Uterus (tissue), 4 donors: Measurements from ENCODE around the gene NAT8. TPM values are rescaled to one million over a fixed set of nuclear protein-coding genes. Genes with fewer than 3 reads are reported as not detected.
"Not testable (repeated sequence)": the region's sequence is repeated elsewhere in the genome, so short reads cannot be mapped to it uniquely, and the experiment has no call there.

ENCODE experiments used
- DNase-seq, 2 donors: peaks; one replicate each; pipeline ENCODE4 v3.0.0-alpha.2; 2019 to 2020
- H3K27ac ChIP-seq, 2 donors: fragments of 200-600 bp; sonication (generic); 1 replicate in 1 of 2; 2 replicates in 1 of 2; pipeline ENCODE4 v1.5.1; 2016 to 2018
- H3K27me3 ChIP-seq, 2 donors: fragments of 200-600 bp; sonication (generic); one replicate each; pipeline ENCODE4 v1.5.1; 2018 to 2019; ENCODE audit warnings: control low read depth in 1 of 2
- H3K36me3 ChIP-seq, 2 donors: fragments of 200-600 bp; sonication (generic); one replicate each; pipeline ENCODE4 v1.5.1; 2019; ENCODE audit warnings: control low read depth in 1 of 2
- H3K4me1 ChIP-seq, 2 donors: fragments of 200-600 bp; sonication (generic); one replicate each; pipeline ENCODE4 v1.5.1; 2018 to 2019; ENCODE audit warnings: control low read depth in 1 of 2
- H3K4me3 ChIP-seq, 2 donors: fragments of 200-600 bp; sonication (generic); 1 replicate in 1 of 2; 2 replicates in 1 of 2; pipeline ENCODE4 v1.5.1; 2018 to 2019; ENCODE audit warnings: mild to moderate bottlenecking in 1 of 2
- H3K9me3 ChIP-seq, 2 donors: fragments of 200-600 bp; sonication (generic); one replicate each; pipeline ENCODE4 v1.5.1; 2019; ENCODE audit warnings: control low read depth in 1 of 2
- CTCF ChIP-seq, 4 experiments: fragments of 200-600 bp in 2 of 4; fragments of 450-650 bp in 2 of 4; sonication (generic) in 2 of 4; IDR thresholded peaks; one replicate each; pipeline ENCODE4 v1.5.1; 2016 to 2019; ENCODE audit warnings: antibody characterized with exemption in 4 of 4, mild to moderate bottlenecking in 2 of 4, moderate library complexity in 1 of 4
- POLR2A ChIP-seq, 2 donors: fragments of 450-650 bp; IDR thresholded peaks; one replicate each; pipeline ENCODE4 v1.6.1; 2016; ENCODE audit warnings: antibody characterized with exemption in 2 of 2, mild to moderate bottlenecking in 1 of 2, moderate library complexity in 1 of 2
- intact Hi-C: fragments of 100-400 bp; cut with DNase I; formaldehyde crosslinking; loops from one replicate; pipeline ENCODE4 v1.15.1; 2023; ENCODE audit warnings: low total_unique reads
- total RNA-seq, 4 donors: library from RNA; depleted of rRNA in 3 of 4; stranded (reverse); fragments of >200 nt in 3 of 4; gene quantifications; one replicate each; pipeline versions ENCODE4 v1.1.0 to v1.2.4, GENCODE V29; 2014 to 2023
- donor health status: DM: yes; HTN: yes; CAD: no.

The NAT8 gene
- total RNA-seq, 4 donors from 2014 or later, result 0.62 TPM; not detected in 3

- DNase-seq, intact Hi-C loops, H3K27ac ChIP-seq, H3K4me1 ChIP-seq, H3K36me3 ChIP-seq, H3K9me3 ChIP-seq, H3K27me3 ChIP-seq, H3K4me3 ChIP-seq: not testable (repeated sequence)
- TF ChIP-seq CTCF (IDR thresholded peaks at IDR 0.05), result peak in 1 of 4 experiments; percentile 15
Observed at GRCh38 chr2:73679951-73680571, 37.8 kb upstream of the NAT8 start.

- H3K4me3 ChIP-seq, DNase-seq, H3K27me3 ChIP-seq, H3K36me3 ChIP-seq, H3K9me3 ChIP-seq, intact Hi-C loops, H3K4me1 ChIP-seq, H3K27ac ChIP-seq: not testable (repeated sequence)
Observed at GRCh38 chr2:73679237-73679636, 37.0 kb upstream of the NAT8 start.

- H3K4me1 ChIP-seq, H3K4me3 ChIP-seq, H3K36me3 ChIP-seq, H3K27me3 ChIP-seq, H3K27ac ChIP-seq, DNase-seq, H3K9me3 ChIP-seq, intact Hi-C loops: not testable (repeated sequence)
Observed at GRCh38 chr2:73678008-73678407, 35.8 kb upstream of the NAT8 start.

- H3K9me3 ChIP-seq, intact Hi-C loops, H3K27ac ChIP-seq, H3K36me3 ChIP-seq, H3K4me3 ChIP-seq, H3K4me1 ChIP-seq, H3K27me3 ChIP-seq, DNase-seq: not testable (repeated sequence)
Observed at GRCh38 chr2:73676211-73676610, 34.0 kb upstream of the NAT8 start.

- intact Hi-C loops, DNase-seq, H3K27me3 ChIP-seq, H3K4me1 ChIP-seq, H3K27ac ChIP-seq, H3K36me3 ChIP-seq, H3K4me3 ChIP-seq, H3K9me3 ChIP-seq: not testable (repeated sequence)
Observed at GRCh38 chr2:73674696-73675157, 32.5 kb upstream of the NAT8 start.

GRCh38 chr2:73669976-73670375, 27.8 kb upstream of the NAT8 start:
- H3K4me1 ChIP-seq, DNase-seq, H3K27me3 ChIP-seq, H3K4me3 ChIP-seq, H3K36me3 ChIP-seq, H3K9me3 ChIP-seq, H3K27ac ChIP-seq, intact Hi-C loops: not testable (repeated sequence)

GRCh38 chr2:73667239-73667638, 25.0 kb upstream of the NAT8 start:
- H3K4me3 ChIP-seq, H3K9me3 ChIP-seq, H3K27ac ChIP-seq, intact Hi-C loops, H3K27me3 ChIP-seq, H3K4me1 ChIP-seq, DNase-seq, H3K36me3 ChIP-seq: not testable (repeated sequence)

- H3K36me3 ChIP-seq, result no peaks in the 10 kb centered on the region
- no peak overlapping the region for H3K27ac ChIP-seq
- H3K27me3 ChIP-seq, result no peaks in the 10 kb centered on the region
- intact Hi-C loops, result no loop called here
- H3K4me3 ChIP-seq, result no peak overlapping the region
- peaks cover 0 to 2% of the 10 kb centered on the region in 2 donors for H3K9me3 ChIP-seq
- TF ChIP-seq CTCF (IDR thresholded peaks at IDR 0.05) (no peak), POLR2A (IDR thresholded peaks at IDR 0.05) (no peak)
- H3K4me1 ChIP-seq, result no peaks in the 10 kb centered on the region
- no peak for DNase-seq
Observed at GRCh38 chr2:73654175-73654574, 12.0 kb upstream of the NAT8 start.
